Heart right ventricle (tissue), 16 donors: Measurements from ENCODE around the gene ZNF329. TPM values are rescaled to one million over a fixed set of nuclear protein-coding genes. Genes with fewer than 3 reads are reported as not detected.

ENCODE experiments used
- ATAC-seq, 8 donors: fragments of 200-7000 bp; cut with Tn5 transposase; one replicate each; pipeline ENCODE4 v1.9.1; 2020; ENCODE audit warnings: mild to moderate bottlenecking in 8 of 8, moderate library complexity in 8 of 8, moderate number of reproducible peaks in 1 of 8
- DNase-seq, 2 donors: peaks; one replicate each; pipeline ENCODE4 v3.0.0-alpha.2; 2020
- H3K27ac ChIP-seq, 10 donors: fragments of 200-600 bp; sonication (generic) in 2 of 10; one replicate each; pipeline versions ENCODE4 v1.5.0 to v1.8.0; 2020 to 2022; ENCODE audit warnings: mild to moderate bottlenecking in 3 of 10
- H3K27me3 ChIP-seq, 7 donors: fragments of 200-600 bp; one replicate each; pipeline ENCODE4 v1.8.0; 2021 to 2022; ENCODE audit warnings: mild to moderate bottlenecking in 2 of 7
- H3K36me3 ChIP-seq, 9 donors: fragments of 200-600 bp; sonication (generic) in 1 of 9; one replicate each; pipeline versions ENCODE4 v1.5.0 to v1.8.0; 2020 to 2022; ENCODE audit warnings: mild to moderate bottlenecking in 2 of 9
- H3K4me1 ChIP-seq, 9 donors: fragments of 200-600 bp; sonication (generic) in 1 of 9; one replicate each; pipeline versions ENCODE4 v1.5.0 to v1.8.0; 2020 to 2022; ENCODE audit warnings: mild to moderate bottlenecking in 4 of 9
- H3K4me3 ChIP-seq, 10 donors: fragments of 200-600 bp; sonication (generic) in 2 of 10; one replicate each; pipeline versions ENCODE4 v1.5.0 to v1.8.0; 2020 to 2022; ENCODE audit warnings: mild to moderate bottlenecking in 7 of 10, moderate library complexity in 2 of 10
- H3K9me3 ChIP-seq, 11 donors: fragments of 200-600 bp in 10 of 11; sonication (generic) in 2 of 11; one replicate each; pipeline versions ENCODE4 v1.5.0 to v1.8.0; 2013 to 2022; ENCODE audit warnings: mild to moderate bottlenecking in 2 of 11, control low read depth in 1 of 11, moderate library complexity in 1 of 11
- WGBS, 2 donors: extraction: QIAGEN DNeasy Blood & Tissue Kit; methylation state at CpG; one replicate each; pipeline ENCODE4 v1.1.7; 2013; ENCODE audit warnings: inconsistent platforms in 1 of 2; 5-methylcytosine and 5-hydroxymethylcytosine counted together
- intact Hi-C, 10 donors: fragments of 100-400 bp; cut with DNase I; formaldehyde crosslinking; loops; one replicate each; pipeline versions ENCODE4 v1.11.1 to v1.14.2; 2022
- polyA plus RNA-seq, 2 donors: library from polyadenylated mRNA; stranded (reverse); fragments of 200-250 nt; gene quantifications; one replicate each; pipeline ENCODE4 v1.2.3, GENCODE V29; 2013
- total RNA-seq, 10 donors: library from RNA; stranded (reverse); fragmentation: NEBNext Ultra II Directional in 3 of 10; extraction: Animal tissue kit (Norgen Biotek cat#: 25700) in 3 of 10; gene quantifications; one replicate each; pipeline versions ENCODE4 v1.2.1 to v1.2.4, GENCODE V29; 2021 to 2023
- TF ChIP-seq, protein P1 (sequence below), 9 donors: fragments of 200-600 bp; sonication (generic) in 2 of 9; IDR thresholded peaks; one replicate each; pipeline versions ENCODE4 v1.5.0 to v1.8.0; 2021 to 2022; ENCODE audit warnings: antibody characterized with exemption in 9 of 9, mild to moderate bottlenecking in 5 of 9, moderate library complexity in 1 of 9
- donor health status: Arrhythmogenic right ventricular cardiomyopathy.
- donor health status: ischemic (EF 13 %, LVEDD 7.1; RV severe dilation, severe dysfunction).
- donor health status: healthy with polysubstance abuse.
- donor health status: DM: no; HTN: yes; CAD: no.
- donor health status: DM: no; HTN: no; CAD: no.
- donor health status: ischemic (EF 25% LVEDD 6.9; RV normal size, moderate dysfunction).
- donor health status: ischemic (EF 25% LVEDD 5.7; RV mildly dilated, moderate dysfunction).
- donor health status: healthy.
- donor health status: DM: yes; HTN: yes; CAD: no.
- donor health status: Ischemic cardiomyopathy.
- donor health status: ischemic (EF 35%, LVEDD 5.7; RV mildly dilated, moderate dysfunction).
- donor health status: nonischemic (EF 11% LVEDD 7.7; RV severe dilation, severe dysfunction).
- donor health status: DM: yes; HTN: yes; CAD: no.
- donor health status: PGD.
- donor health status: ischemic (EF 29% LVEDD 5.4; RV normal size, mild dysfunction).
- donor health status: nonischemic (EF 23%, LVEDD 6.1; RV moderate dilation, normal function).

Gene ZNF329
- total and polyA plus RNA-seq, 12 donors: 2.3 to 9.7 (median 7.7) TPM

DNA sequence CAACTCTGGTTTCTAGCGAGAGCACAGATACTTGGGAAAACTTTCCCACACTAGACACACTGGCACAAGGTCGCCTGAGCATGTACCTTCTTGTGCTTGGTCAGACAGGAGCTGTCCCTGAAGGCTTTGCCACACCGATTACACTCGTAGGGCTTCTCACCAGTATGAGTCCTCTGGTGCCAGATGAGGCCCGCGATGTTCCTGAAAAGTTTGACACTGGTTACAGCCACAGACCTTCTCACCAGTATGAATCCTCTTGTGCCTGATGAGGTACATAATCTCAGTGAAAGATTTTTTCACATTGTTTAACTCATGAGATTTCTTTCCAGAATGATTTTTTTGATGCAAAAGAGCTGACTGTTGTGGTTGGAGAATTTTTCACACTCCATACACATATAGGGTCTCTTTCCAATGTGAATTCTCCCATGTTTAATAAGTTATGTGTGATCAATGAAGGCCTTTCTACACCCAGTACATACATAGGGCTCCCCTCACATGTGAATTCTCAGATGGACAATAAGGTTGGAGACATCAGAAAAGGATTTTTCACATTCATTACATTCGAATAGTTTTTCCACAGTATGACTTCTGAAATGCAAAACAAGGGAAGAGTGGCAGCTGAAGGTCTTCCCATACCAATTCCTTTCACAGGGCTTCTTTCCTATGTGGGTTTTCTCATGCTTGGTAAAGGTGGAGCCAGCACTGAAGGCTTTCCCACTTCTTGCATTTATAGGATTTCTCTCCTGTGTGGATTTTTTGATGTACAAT, 42.6 kb downstream of the ZNF329 start:
- no peak for DNase-seq
- Histone ChIP-seq H3K4me1 (no peaks in the 10 kb centered on the region), H3K27me3 (no peaks in the 10 kb centered on the region), H3K27ac (no peak overlapping the region), H3K4me3 (no peak overlapping the region), H3K9me3 (peaks cover 0 to 98% (median 80%) of the 10 kb centered on the region in 11 donors), H3K36me3 (peaks cover 0 to 11% (median 0%) of the 10 kb centered on the region in 9 donors)
- intact Hi-C loops: no loop called here
- WGBS, 2 donors: 83% methylated on average over 7 of the region's 7 CpGs
- no peak for ATAC-seq
- TF ChIP-seq, protein P1, sequence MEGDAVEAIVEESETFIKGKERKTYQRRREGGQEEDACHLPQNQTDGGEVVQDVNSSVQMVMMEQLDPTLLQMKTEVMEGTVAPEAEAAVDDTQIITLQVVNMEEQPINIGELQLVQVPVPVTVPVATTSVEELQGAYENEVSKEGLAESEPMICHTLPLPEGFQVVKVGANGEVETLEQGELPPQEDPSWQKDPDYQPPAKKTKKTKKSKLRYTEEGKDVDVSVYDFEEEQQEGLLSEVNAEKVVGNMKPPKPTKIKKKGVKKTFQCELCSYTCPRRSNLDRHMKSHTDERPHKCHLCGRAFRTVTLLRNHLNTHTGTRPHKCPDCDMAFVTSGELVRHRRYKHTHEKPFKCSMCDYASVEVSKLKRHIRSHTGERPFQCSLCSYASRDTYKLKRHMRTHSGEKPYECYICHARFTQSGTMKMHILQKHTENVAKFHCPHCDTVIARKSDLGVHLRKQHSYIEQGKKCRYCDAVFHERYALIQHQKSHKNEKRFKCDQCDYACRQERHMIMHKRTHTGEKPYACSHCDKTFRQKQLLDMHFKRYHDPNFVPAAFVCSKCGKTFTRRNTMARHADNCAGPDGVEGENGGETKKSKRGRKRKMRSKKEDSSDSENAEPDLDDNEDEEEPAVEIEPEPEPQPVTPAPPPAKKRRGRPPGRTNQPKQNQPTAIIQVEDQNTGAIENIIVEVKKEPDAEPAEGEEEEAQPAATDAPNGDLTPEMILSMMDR (IDR thresholded peaks at IDR 0.05): no peak

DNA sequence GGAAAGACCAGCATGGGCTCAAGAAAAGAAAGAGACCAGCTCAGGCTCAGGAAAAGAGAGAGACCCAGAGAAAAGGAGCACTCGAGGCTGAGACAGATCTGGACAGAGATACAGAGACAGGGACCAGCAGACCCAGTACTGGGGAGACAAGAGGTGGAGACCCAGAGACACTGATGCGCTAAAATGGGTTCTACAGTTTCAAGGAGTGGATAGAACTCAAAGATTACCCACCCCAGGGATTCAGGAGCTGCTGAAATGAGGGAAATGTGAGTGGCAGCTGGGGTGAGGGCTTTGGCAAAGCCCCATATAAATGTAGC, 51.9 kb downstream of the ZNF329 start:
- WGBS, 2 donors: 4 to 10% methylated on average over 2 of the region's 2 CpGs
- Histone ChIP-seq H3K36me3 (peaks cover 0 to 6% (median 0%) of the 10 kb centered on the region in 9 donors), H3K4me3 (peak overlapping the region; percentile 68 to 100 (median 88)), H3K9me3 (peaks cover 0 to 82% (median 2%) of the 10 kb centered on the region in 11 donors), H3K27me3 (no peaks in the 10 kb centered on the region), H3K27ac (peak overlapping the region; percentile 72 to 99 (median 92)), H3K4me1 (peaks cover 0 to 22% (median 11%) of the 10 kb centered on the region in 9 donors)
- DNase-seq: no peak
- peak in 3 of 8 donors; percentile 1 to 22 (median 12) for ATAC-seq
- intact Hi-C loops: loop anchor here in 6 of 10 donors (2.0 to 5.0 kb wide), 5 partner anchors 36 to 96 kb away; partner anchors contain the start of genes ZNF135 (in 5 of the 6), ZNF329 (in 1 of the 6) and ZNF606 (in 1 of the 6)
- TF ChIP-seq, protein P1 (IDR thresholded peaks at IDR 0.05): no peak

DNA sequence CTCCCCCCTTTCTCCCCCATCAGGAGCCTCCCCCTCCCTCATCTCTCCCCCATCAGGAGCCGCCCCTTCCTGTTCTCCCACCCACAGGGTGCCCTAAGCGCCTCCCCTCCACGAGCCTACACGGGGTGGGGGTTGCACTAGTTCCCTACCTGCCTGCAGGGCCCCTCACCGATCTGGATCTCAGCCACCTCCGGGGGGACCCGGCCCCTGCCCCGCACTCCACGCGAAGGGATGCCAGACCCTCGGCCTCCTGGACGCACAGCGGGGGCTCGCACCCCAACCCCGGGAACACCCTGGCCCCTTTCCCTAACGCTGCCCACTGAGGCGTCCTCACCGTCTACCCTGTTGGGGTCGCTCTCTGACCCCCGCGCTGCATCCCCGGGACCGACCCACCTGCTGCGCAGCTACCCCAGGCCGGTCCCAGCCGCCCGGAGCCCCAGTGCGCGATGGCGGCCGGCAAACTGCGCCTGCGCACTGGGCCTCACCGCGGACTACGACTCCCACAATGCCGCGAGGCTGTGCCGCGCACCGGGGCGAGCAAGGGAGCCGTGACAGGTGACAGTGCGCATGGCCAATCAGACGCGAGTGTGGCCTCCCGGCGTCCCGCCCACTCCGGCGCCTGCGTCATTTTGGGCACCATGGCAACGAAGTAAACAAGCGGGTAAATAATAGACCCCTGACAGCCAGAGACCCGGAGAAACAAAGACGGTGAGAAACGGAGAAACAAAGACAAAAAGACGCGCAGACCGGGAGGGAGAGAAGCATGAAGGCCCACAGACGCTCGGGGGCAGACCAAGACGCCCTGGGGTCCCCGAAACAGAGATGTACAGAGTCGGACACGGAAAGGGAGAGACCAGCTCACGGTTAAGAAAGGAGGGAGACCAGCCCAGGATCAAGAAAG, 52.6 kb downstream of the ZNF329 start, which contains the start of gene ZSCAN18:
TSS of gene ZSCAN18 (minus strand) at position 451 of the 901 bp plus-strand sequence. CDS start 7,964 bp downstream, outside the sequence.
- Histone ChIP-seq H3K27me3 (no peaks in the 10 kb centered on the region), H3K27ac (peak within 1 kb of the TSS; percentile 72 to 99 (median 92)), H3K4me3 (peak within 1 kb of the TSS; percentile 68 to 100 (median 88)), H3K4me1 (peaks cover 0 to 22% (median 11%) of the 10 kb centered on the region in 9 donors), H3K9me3 (peaks cover 0 to 82% (median 2%) of the 10 kb centered on the region in 11 donors), H3K36me3 (peaks cover 0 to 10% (median 0%) of the 10 kb centered on the region in 9 donors)
- ATAC-seq: peak; percentile 99 to 100 (median 100)
- TF ChIP-seq, protein P1 (IDR thresholded peaks at IDR 0.05): no peak
- WGBS, 2 donors: 0 to 1% methylated on average over 66 to 67 of the region's 67 CpGs
- peak; percentile 98 to 99 for DNase-seq
- intact Hi-C loops: loop anchor here in 6 of 10 donors (2.0 to 5.0 kb wide), 5 partner anchors 36 to 96 kb away; partner anchors contain the start of genes ZNF135 (in 5 of the 6), ZNF329 (in 1 of the 6) and ZNF606 (in 1 of the 6)
